HAP-1 (cell line): Measurements from ENCODE around the gene CARHSP1.
"Not testable (repeated sequence)": the region's sequence is repeated elsewhere in the genome, so short reads cannot be mapped to it uniquely, and the experiment has no call there.

Experiments
- DNase-seq, 2 experiments: peaks; one replicate each; pipeline ENCODE4 v3.0.0-alpha.2; 2016 to 2020; ENCODE audit warnings: low spot score in 2 of 2
- H3K27me3 ChIP-seq: fragments of 250-450 bp; sonication (Bioruptor Pico); 2 replicates; pipeline ENCODE4 v1.5.1; 2020; ENCODE audit warnings: low read depth, mild to moderate bottlenecking, moderate library complexity
- H3K36me3 ChIP-seq: fragments of 250-450 bp; sonication (Bioruptor Pico); replicated peaks from 2 replicates; pipeline ENCODE4 v1.5.1; 2020; ENCODE audit warnings: mild to moderate bottlenecking
- H3K4me1 ChIP-seq: fragments of 250-450 bp; sonication (Bioruptor Pico); 2 replicates; pipeline ENCODE4 v1.5.1; 2020; ENCODE audit warnings: mild to moderate bottlenecking
- H3K4me3 ChIP-seq: fragments of 250-450 bp; sonication (Bioruptor Pico); 2 replicates; pipeline ENCODE4 v1.5.1; 2020; ENCODE audit warnings: mild to moderate bottlenecking, moderate library complexity
- H3K9me3 ChIP-seq: fragments of 250-450 bp; sonication (Bioruptor Pico); 2 replicates; pipeline ENCODE4 v1.5.1; 2020; ENCODE audit warnings: mild to moderate bottlenecking, moderate library complexity
- in situ Hi-C: fragments of 300-500 bp; cut with MboI; formaldehyde crosslinking; loops from 3 replicates; pipeline ENCODE4 v1.14.3; 2020; ENCODE audit warnings: low sequenced_read_pairs, inconsistent platforms, mixed read lengths

The CARHSP1 gene

DNA sequence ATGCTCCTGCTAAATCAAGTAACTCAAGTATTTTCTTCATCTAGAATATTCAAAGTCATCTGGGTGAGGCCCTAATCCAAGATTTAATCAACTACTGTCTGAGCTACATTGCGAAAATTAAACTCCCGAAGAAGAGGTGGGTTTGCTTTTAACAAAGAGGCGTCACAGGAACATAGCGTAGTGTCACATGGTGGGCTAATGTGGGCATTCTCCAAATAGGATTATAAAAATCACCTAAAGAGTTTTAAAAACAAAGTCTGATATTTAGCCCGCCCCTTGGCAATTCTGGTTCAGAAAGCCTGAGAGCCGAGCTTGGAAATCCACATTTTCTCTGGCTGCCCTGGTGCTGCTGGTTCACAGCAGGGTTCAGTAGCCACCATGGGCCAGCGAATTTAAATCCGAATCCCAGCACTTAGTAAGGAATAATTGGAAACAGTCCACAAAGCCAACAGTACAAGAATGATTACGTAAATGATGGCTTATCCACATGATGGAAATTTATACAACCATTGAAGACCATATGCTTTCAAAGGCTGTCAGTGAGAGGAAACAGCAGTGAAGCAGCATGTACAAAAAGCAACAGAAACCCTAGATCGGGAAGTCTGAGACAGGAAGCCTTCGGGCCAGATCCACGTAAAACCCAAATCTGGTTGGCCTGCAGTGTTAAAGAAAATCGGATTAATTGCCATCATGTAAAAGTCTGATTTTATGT is 62.4 kb downstream of the CARHSP1 start:
- in situ Hi-C loops: no loop called here
- H3K9me3 ChIP-seq: no peaks in the 10 kb centered on the region
- peaks cover 92% of the 10 kb centered on the region for H3K36me3 ChIP-seq
- no peak overlapping the region for H3K4me3 ChIP-seq
- no peak for DNase-seq
- no peaks in the 10 kb centered on the region for H3K4me1 ChIP-seq
- no peaks in the 10 kb centered on the region for H3K27me3 ChIP-seq

DNA sequence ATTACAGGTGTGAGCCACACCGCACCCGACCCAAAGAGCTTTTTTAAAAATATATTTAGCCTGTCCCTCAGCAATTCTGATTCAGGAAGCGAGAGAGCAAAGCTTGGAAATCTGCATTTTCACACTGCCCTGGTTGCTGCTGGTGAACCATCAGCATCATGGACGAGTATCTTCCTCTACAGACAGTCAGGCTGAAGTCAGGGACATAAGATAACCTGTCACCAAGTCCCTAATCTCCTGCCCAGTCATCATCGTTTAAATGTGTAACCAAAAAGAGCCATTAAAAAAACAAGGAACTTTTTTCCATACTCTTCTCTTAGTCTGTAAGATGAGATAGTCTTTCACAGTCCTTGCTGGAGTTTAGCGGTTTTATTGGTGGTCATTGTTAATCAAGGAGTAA is 64.5 kb downstream of the CARHSP1 start:
- Histone ChIP-seq H3K4me3 (no peak overlapping the region), H3K36me3 (peaks cover 77% of the 10 kb centered on the region), H3K27me3 (no peaks in the 10 kb centered on the region), H3K9me3 (no peaks in the 10 kb centered on the region), H3K4me1 (peaks cover 6% of the 10 kb centered on the region; the same call in 1 of the 2 replicates)
- in situ Hi-C loops: no loop called here
- DNase-seq: no peak

DNA sequence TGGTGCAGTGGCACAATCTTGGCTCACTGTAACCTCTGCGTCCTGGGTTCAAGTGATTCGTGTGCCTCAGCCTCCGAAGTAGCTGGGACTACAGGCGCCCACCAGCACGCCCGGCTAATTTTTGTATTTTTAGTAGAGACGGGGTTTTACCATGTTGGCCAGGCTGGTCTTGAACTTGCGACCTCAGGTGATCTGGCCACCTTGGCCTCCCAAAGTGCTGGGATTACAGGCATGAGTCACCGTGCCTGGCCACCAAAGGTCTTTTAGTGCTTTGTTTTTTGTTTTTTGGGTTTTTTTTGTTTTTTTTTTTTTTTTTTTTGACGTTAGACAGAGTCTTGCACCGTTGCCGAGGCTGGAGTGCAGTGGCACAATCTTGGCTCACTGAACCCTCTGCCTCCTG is 65.1 kb downstream of the CARHSP1 start:
- Histone ChIP-seq H3K36me3 (peaks cover 72% of the 10 kb centered on the region), H3K4me1 (peaks cover 10% of the 10 kb centered on the region; the same call in 1 of the 2 replicates)
- H3K27me3 ChIP-seq, H3K4me3 ChIP-seq, in situ Hi-C loops, H3K9me3 ChIP-seq, DNase-seq: not testable (repeated sequence)
